HG03460 (cell line): ENCODE measurements around the gene SUPT4H1.
A peak's percentile ranks its signal among the peaks of the same experiment; 100 is the strongest.

Experiments used
- ATAC-seq: cut with Tn5 transposase; IDR thresholded peaks from one replicate; pipeline ENCODE4 v1.9.1; 2021; ENCODE audit not compliant: unreplicated experiment

Gene SUPT4H1

GRCh38 chr17:58330997-58331814 is 20.8 kb downstream of the SUPT4H1 start:
- no peak for ATAC-seq

GRCh38 chr17:58330538-58330996 is 21.4 kb downstream of the SUPT4H1 start:
- no peak for ATAC-seq

- peak; percentile 5 for ATAC-seq
These were observed 22.0 kb downstream of the SUPT4H1 start for GRCh38 chr17:58329810-58330537.

GRCh38 chr17:58329035-58329809 is 22.8 kb downstream of the SUPT4H1 start:
- ATAC-seq, result peak; percentile 37

GRCh38 chr17:58328195-58329034 is 23.6 kb downstream of the SUPT4H1 start, which contains the start of gene TSPOAP1:
TSPOAP1 (minus strand) TSS chr17:58328795; CDS start chr17:58327920, 875 bp downstream.
- ATAC-seq, result peak; percentile 24

- no peak for ATAC-seq
These were observed 24.4 kb downstream of the SUPT4H1 start for GRCh38 chr17:58327363-58328194.

GRCh38 chr17:58326609-58327362 is 25.2 kb downstream of the SUPT4H1 start:
- ATAC-seq, result no peak

- ATAC-seq, result no peak
These were observed 26.0 kb downstream of the SUPT4H1 start for GRCh38 chr17:58325976-58326468.

GRCh38 chr17:58325289-58325726 is 26.7 kb downstream of the SUPT4H1 start:
- ATAC-seq, result no peak

- ATAC-seq, result no peak
These were observed 27.4 kb downstream of the SUPT4H1 start for GRCh38 chr17:58324409-58325288.

GRCh38 chr17:58324056-58324408 is 28.0 kb downstream of the SUPT4H1 start:
- no peak for ATAC-seq

GRCh38 chr17:58323366-58324055 is 28.5 kb downstream of the SUPT4H1 start:
- no peak for ATAC-seq

- no peak for ATAC-seq
These were observed 29.3 kb downstream of the SUPT4H1 start for GRCh38 chr17:58322581-58323185.

GRCh38 chr17:58321571-58322525 is 30.2 kb downstream of the SUPT4H1 start:
- no peak for ATAC-seq

GRCh38 chr17:58320570-58321323 is 31.3 kb downstream of the SUPT4H1 start:
- no peak for ATAC-seq
